Liver (tissue), 9 donors: ENCODE measurements around the gene ARID3A. TPM values are rescaled to one million over a fixed set of nuclear protein-coding genes. Genes with fewer than 3 reads are reported as not detected.

Experiments used
- DNase-seq: peaks from one replicate; pipeline ENCODE4 v3.0.0-alpha.2; 2017; ENCODE audit warnings: low spot score
- H3K27ac ChIP-seq, 2 donors: one replicate each; pipeline ENCODE4 v1.7.0; 2013; ENCODE audit warnings: inconsistent platforms in 2 of 2, low read length in 2 of 2, control low read depth in 1 of 2, low read depth in 1 of 2, mild to moderate bottlenecking in 1 of 2
- H3K27me3 ChIP-seq, 4 donors: one replicate each; pipeline versions ENCODE4 v1.6.1 to v1.7.0; 2013; ENCODE audit warnings: low read length in 3 of 4, inconsistent platforms in 1 of 4, mild to moderate bottlenecking in 1 of 4, moderate library complexity in 1 of 4; ENCODE audit not compliant: control insufficient read depth in 4 of 4, insufficient read depth in 4 of 4
- H3K36me3 ChIP-seq, 4 donors: one replicate each; pipeline versions ENCODE4 v1.6.1 to v1.7.0; 2013; ENCODE audit warnings: low read length in 3 of 4, mild to moderate bottlenecking in 3 of 4, low read depth in 1 of 4, moderate library complexity in 1 of 4; ENCODE audit not compliant: control insufficient read depth in 4 of 4, insufficient read depth in 3 of 4
- H3K4me1 ChIP-seq, 4 donors: one replicate each; pipeline versions ENCODE4 v1.6.1 to v1.7.0; 2013; ENCODE audit warnings: low read length in 3 of 4, mild to moderate bottlenecking in 3 of 4, moderate library complexity in 1 of 4; ENCODE audit not compliant: control insufficient read depth in 4 of 4, insufficient read depth in 4 of 4
- H3K4me3 ChIP-seq, 3 donors: one replicate each; pipeline versions ENCODE4 v1.6.1 to v1.7.0; 2013; ENCODE audit warnings: low read length in 3 of 3, control low read depth in 1 of 3, low read depth in 1 of 3, mild to moderate bottlenecking in 1 of 3
- H3K9ac ChIP-seq, 2 donors: one replicate each; pipeline ENCODE4 v1.7.0; 2013; ENCODE audit warnings: low read length in 2 of 2, mild to moderate bottlenecking in 2 of 2, moderate library complexity in 2 of 2, control low read depth in 1 of 2, low read depth in 1 of 2
- H3K9me3 ChIP-seq, 4 donors: one replicate each; pipeline versions ENCODE4 v1.6.1 to v1.7.0; 2013; ENCODE audit warnings: low read length in 3 of 4; ENCODE audit not compliant: control insufficient read depth in 4 of 4
- EGR1 ChIP-seq, 2 donors: IDR thresholded peaks; 2 replicates each; pipeline ENCODE4 v1.6.1; 2016 to 2018; ENCODE audit warnings: antibody characterized with exemption in 2 of 2, low read depth in 2 of 2
- FOXA1 ChIP-seq: IDR thresholded peaks from 2 replicates; pipeline ENCODE4 v1.6.1; 2016; ENCODE audit warnings: antibody characterized with exemption
- FOXA2 ChIP-seq: IDR thresholded peaks from 2 replicates; pipeline ENCODE4 v1.6.1; 2016; ENCODE audit warnings: antibody characterized with exemption
- GABPA ChIP-seq, 2 donors: IDR thresholded peaks in 1 of 2; conservative IDR thresholded peaks in 1 of 2; 2 replicates each; pipeline ENCODE4 v1.6.1; 2016; ENCODE audit warnings: antibody characterized with exemption in 2 of 2, mild to moderate bottlenecking in 1 of 2, moderate library complexity in 1 of 2
- HNF4A ChIP-seq, 2 donors: conservative IDR thresholded peaks; 2 replicates each; pipeline ENCODE4 v1.6.1; 2016; ENCODE audit warnings: antibody characterized with exemption in 2 of 2, mild to moderate bottlenecking in 2 of 2
- HNF4G ChIP-seq: IDR thresholded peaks from 2 replicates; pipeline ENCODE4 v1.6.1; 2016; ENCODE audit warnings: antibody characterized with exemption
- JUND ChIP-seq, 2 donors: IDR thresholded peaks; 2 replicates each; pipeline ENCODE4 v1.6.1; 2016; ENCODE audit warnings: antibody characterized with exemption in 2 of 2
- MAX ChIP-seq: IDR thresholded peaks from 2 replicates; pipeline ENCODE4 v1.6.1; 2016; ENCODE audit warnings: antibody characterized with exemption
- NR2F2 ChIP-seq: IDR thresholded peaks from 2 replicates; pipeline ENCODE4 v1.6.1; 2016; ENCODE audit warnings: antibody characterized with exemption
- RAD21 ChIP-seq, 2 donors: IDR thresholded peaks; 2 replicates each; pipeline ENCODE4 v1.6.1; 2016; ENCODE audit warnings: antibody characterized with exemption in 2 of 2, mild to moderate bottlenecking in 2 of 2
- RXRA ChIP-seq, 2 donors: IDR thresholded peaks; 2 replicates each; pipeline ENCODE4 v1.6.1; 2017 to 2018; ENCODE audit warnings: antibody characterized with exemption in 2 of 2, mild to moderate bottlenecking in 1 of 2
- SP1 ChIP-seq: IDR thresholded peaks from 2 replicates; pipeline ENCODE4 v1.6.1; 2018; ENCODE audit warnings: antibody characterized with exemption, mild to moderate bottlenecking
- TAF1 ChIP-seq: conservative IDR thresholded peaks from 2 replicates; pipeline ENCODE4 v1.6.1; 2016; ENCODE audit warnings: antibody characterized with exemption, mild to moderate bottlenecking
- YY1 ChIP-seq: IDR thresholded peaks from 2 replicates; pipeline ENCODE4 v1.6.1; 2016; ENCODE audit warnings: antibody characterized with exemption, mild to moderate bottlenecking
- WGBS: extraction: QIAGEN DNeasy Blood & Tissue Kit; methylation state at CpG from one replicate; pipeline ENCODE4 v1.1.7; 2013; 5-methylcytosine and 5-hydroxymethylcytosine counted together
- polyA plus RNA-seq, 2 donors: library from polyadenylated mRNA; stranded (reverse) in 1 of 2; unstranded in 1 of 2; fragments of 200-250 nt in 1 of 2; fragments of >200 nt in 1 of 2; fragmentation: Nextera tagmentation in 1 of 2; extraction: Ambion mirVana in 1 of 2; gene quantifications; one replicate each; pipeline versions ENCODE4 v1.2.1 to v1.2.3, GENCODE V29; 2013 to 2015
- total RNA-seq, 2 donors: library from RNA; depleted of rRNA; stranded (reverse); fragments of >200 nt; gene quantifications; one replicate each; pipeline ENCODE4 v1.2.3, GENCODE V29; 2014
- TF ChIP-seq, protein P1 (sequence below): IDR thresholded peaks from 2 replicates; pipeline ENCODE4 v1.6.1; 2016; ENCODE audit warnings: antibody characterized with exemption
- TF ChIP-seq, protein P2 (sequence below): IDR thresholded peaks from 2 replicates; pipeline ENCODE4 v1.6.1; 2016; ENCODE audit warnings: antibody characterized with exemption
- TF ChIP-seq, protein P3 (sequence below): fragments of 150-350 bp; IDR thresholded peaks from 2 replicates; pipeline ENCODE4 v1.5.1; 2017; ENCODE audit warnings: improper control_type of control experiment, low read depth, low read length; ENCODE audit not compliant: missing input control
- TF ChIP-seq, protein P4 (sequence below): IDR thresholded peaks from 2 replicates; pipeline ENCODE4 v1.6.1; 2016; ENCODE audit warnings: antibody characterized with exemption, mild to moderate bottlenecking
- donor health status: healthy.
- donor health status: healthy.
- donor health status: healthy.
- donor health status: healthy.
- donor health status: healthy.

The ARID3A gene
- total and polyA plus RNA-seq, 4 donors = 0.74 to 42.4 (median 3.1) TPM

GRCh38 chr19:963486-963951, 37.7 kb downstream of the ARID3A start:
- TF ChIP-seq, protein P1, sequence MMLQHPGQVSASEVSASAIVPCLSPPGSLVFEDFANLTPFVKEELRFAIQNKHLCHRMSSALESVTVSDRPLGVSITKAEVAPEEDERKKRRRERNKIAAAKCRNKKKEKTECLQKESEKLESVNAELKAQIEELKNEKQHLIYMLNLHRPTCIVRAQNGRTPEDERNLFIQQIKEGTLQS = no peak
- TF ChIP-seq HNF4G (no peak), MAX (no peak), TAF1 (no peak)
- Histone ChIP-seq H3K27me3 (no peaks in the 10 kb centered on the region), H3K27ac (no peak overlapping the region), H3K9ac (no peak overlapping the region), H3K4me3 (no peak overlapping the region), H3K9me3 (no peaks in the 10 kb centered on the region), H3K4me1 (no peaks in the 10 kb centered on the region), H3K36me3 (peaks cover 0 to 21% (median 4%) of the 10 kb centered on the region in 4 donors)
- 93% methylated on average over 11 of the region's 11 CpGs for WGBS
- no peak for DNase-seq

- H3K36me3 ChIP-seq = peaks cover 0 to 25% (median 4%) of the 10 kb centered on the region in 4 donors
- 97% methylated on average over 16 of the region's 16 CpGs for WGBS
- no peak for DNase-seq
Observed at GRCh38 chr19:964116-964520, 38.3 kb downstream of the ARID3A start.

More at GRCh38 chr19:964116-964520, 38.3 kb downstream of the ARID3A start:
- Histone ChIP-seq H3K9ac (no peak overlapping the region), H3K4me1 (no peaks in the 10 kb centered on the region), H3K4me3 (no peak overlapping the region), H3K9me3 (no peaks in the 10 kb centered on the region), H3K27me3 (no peaks in the 10 kb centered on the region), H3K27ac (no peak overlapping the region)
- TF ChIP-seq YY1 = no peak
- no peak for TF ChIP-seq TAF1
- no peak for TF ChIP-seq FOXA1
- TF ChIP-seq SP1 = no peak
- no peak for TF ChIP-seq JUND (IDR thresholded peaks at IDR 0.05)
- TF ChIP-seq RAD21 (IDR thresholded peaks at IDR 0.05) = no peak
- TF ChIP-seq, protein P2, sequence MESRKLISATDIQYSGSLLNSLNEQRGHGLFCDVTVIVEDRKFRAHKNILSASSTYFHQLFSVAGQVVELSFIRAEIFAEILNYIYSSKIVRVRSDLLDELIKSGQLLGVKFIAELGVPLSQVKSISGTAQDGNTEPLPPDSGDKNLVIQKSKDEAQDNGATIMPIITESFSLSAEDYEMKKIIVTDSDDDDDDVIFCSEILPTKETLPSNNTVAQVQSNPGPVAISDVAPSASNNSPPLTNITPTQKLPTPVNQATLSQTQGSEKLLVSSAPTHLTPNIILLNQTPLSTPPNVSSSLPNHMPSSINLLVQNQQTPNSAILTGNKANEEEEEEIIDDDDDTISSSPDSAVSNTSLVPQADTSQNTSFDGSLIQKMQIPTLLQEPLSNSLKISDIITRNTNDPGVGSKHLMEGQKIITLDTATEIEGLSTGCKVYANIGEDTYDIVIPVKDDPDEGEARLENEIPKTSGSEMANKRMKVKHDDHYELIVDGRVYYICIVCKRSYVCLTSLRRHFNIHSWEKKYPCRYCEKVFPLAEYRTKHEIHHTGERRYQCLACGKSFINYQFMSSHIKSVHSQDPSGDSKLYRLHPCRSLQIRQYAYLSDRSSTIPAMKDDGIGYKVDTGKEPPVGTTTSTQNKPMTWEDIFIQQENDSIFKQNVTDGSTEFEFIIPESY = no peak
- TF ChIP-seq GABPA (IDR thresholded peaks at IDR 0.05 in 1 of 2, conservative IDR thresholded peaks at IDR 0.05 in 1 of 2) = no peak
- TF ChIP-seq EGR1 (IDR thresholded peaks at IDR 0.05; ENCODE audit: low read depth in 2 of 2) = no peak
- TF ChIP-seq, protein P3, sequence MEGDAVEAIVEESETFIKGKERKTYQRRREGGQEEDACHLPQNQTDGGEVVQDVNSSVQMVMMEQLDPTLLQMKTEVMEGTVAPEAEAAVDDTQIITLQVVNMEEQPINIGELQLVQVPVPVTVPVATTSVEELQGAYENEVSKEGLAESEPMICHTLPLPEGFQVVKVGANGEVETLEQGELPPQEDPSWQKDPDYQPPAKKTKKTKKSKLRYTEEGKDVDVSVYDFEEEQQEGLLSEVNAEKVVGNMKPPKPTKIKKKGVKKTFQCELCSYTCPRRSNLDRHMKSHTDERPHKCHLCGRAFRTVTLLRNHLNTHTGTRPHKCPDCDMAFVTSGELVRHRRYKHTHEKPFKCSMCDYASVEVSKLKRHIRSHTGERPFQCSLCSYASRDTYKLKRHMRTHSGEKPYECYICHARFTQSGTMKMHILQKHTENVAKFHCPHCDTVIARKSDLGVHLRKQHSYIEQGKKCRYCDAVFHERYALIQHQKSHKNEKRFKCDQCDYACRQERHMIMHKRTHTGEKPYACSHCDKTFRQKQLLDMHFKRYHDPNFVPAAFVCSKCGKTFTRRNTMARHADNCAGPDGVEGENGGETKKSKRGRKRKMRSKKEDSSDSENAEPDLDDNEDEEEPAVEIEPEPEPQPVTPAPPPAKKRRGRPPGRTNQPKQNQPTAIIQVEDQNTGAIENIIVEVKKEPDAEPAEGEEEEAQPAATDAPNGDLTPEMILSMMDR = no peak
- TF ChIP-seq HNF4A (conservative IDR thresholded peaks at IDR 0.05) = no peak
- TF ChIP-seq NR2F2 = no peak
- TF ChIP-seq, protein P4, sequence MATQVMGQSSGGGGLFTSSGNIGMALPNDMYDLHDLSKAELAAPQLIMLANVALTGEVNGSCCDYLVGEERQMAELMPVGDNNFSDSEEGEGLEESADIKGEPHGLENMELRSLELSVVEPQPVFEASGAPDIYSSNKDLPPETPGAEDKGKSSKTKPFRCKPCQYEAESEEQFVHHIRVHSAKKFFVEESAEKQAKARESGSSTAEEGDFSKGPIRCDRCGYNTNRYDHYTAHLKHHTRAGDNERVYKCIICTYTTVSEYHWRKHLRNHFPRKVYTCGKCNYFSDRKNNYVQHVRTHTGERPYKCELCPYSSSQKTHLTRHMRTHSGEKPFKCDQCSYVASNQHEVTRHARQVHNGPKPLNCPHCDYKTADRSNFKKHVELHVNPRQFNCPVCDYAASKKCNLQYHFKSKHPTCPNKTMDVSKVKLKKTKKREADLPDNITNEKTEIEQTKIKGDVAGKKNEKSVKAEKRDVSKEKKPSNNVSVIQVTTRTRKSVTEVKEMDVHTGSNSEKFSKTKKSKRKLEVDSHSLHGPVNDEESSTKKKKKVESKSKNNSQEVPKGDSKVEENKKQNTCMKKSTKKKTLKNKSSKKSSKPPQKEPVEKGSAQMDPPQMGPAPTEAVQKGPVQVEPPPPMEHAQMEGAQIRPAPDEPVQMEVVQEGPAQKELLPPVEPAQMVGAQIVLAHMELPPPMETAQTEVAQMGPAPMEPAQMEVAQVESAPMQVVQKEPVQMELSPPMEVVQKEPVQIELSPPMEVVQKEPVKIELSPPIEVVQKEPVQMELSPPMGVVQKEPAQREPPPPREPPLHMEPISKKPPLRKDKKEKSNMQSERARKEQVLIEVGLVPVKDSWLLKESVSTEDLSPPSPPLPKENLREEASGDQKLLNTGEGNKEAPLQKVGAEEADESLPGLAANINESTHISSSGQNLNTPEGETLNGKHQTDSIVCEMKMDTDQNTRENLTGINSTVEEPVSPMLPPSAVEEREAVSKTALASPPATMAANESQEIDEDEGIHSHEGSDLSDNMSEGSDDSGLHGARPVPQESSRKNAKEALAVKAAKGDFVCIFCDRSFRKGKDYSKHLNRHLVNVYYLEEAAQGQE = no peak
- no peak for TF ChIP-seq FOXA2
- TF ChIP-seq, protein P1 = no peak
- no peak for TF ChIP-seq RXRA (IDR thresholded peaks at IDR 0.05)
- no peak for TF ChIP-seq HNF4G
- TF ChIP-seq MAX = no peak
